ENCODE measurements around the gene PKLR.

PKLR gene

DNA sequence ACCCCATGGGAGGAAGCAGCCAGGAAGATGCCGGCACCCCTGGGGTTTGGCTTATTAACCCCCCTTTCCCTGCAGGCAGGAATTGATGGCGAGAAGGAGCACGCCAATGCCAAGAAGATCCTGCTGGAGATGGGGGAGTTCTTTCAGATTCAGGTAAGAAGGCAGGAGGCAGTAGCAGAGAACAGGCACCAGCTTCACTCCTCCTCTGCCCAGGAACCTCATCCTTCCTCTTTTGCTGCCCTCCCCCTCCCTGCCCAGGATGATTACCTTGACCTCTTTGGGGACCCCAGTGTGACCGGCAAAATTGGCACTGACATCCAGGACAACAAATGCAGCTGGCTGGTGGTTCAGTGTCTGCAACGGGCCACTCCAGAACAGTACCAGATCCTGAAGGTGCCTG lies 18.3 kb upstream of the PKLR start:
- no peak for TF ChIP-seq SIN3A (IDR thresholded peaks at IDR 0.05; ENCODE audit: borderline replicate concordance, insufficient read depth, low read length)
- no peak for TF ChIP-seq POLR2AphosphoS5 (IDR thresholded peaks at IDR 0.05; ENCODE audit: low read depth, low read length)
- no peak for TF ChIP-seq FOXP2 (optimal IDR thresholded peaks at IDR 0.05; ENCODE audit: borderline replicate concordance, extremely low read depth, extremely low read length, insufficient read depth)
- TF ChIP-seq REST (IDR thresholded peaks at IDR 0.05; ENCODE audit: insufficient read depth in 1 of 2, low read depth in 2 of 2, low read length in 2 of 2): no peak
- TF ChIP-seq TAF1 (IDR thresholded peaks at IDR 0.05; ENCODE audit: borderline replicate concordance, insufficient read depth, low read length): no peak

- TF ChIP-seq SIN3A (IDR thresholded peaks at IDR 0.05; ENCODE audit: borderline replicate concordance, insufficient read depth, low read length): no peak
- no peak for TF ChIP-seq REST (IDR thresholded peaks at IDR 0.05; ENCODE audit: insufficient read depth in 1 of 2, low read depth in 2 of 2, low read length in 2 of 2)
- no peak for TF ChIP-seq FOXP2 (optimal IDR thresholded peaks at IDR 0.05; ENCODE audit: borderline replicate concordance, extremely low read depth, extremely low read length, insufficient read depth)
- no peak for TF ChIP-seq TAF1 (IDR thresholded peaks at IDR 0.05; ENCODE audit: borderline replicate concordance, insufficient read depth, low read length)
- no peak for TF ChIP-seq POLR2AphosphoS5 (IDR thresholded peaks at IDR 0.05; ENCODE audit: low read depth, low read length)
These were observed 16.8 kb upstream of the PKLR start for GRCh38 chr1:155318082-155318481.

DNA sequence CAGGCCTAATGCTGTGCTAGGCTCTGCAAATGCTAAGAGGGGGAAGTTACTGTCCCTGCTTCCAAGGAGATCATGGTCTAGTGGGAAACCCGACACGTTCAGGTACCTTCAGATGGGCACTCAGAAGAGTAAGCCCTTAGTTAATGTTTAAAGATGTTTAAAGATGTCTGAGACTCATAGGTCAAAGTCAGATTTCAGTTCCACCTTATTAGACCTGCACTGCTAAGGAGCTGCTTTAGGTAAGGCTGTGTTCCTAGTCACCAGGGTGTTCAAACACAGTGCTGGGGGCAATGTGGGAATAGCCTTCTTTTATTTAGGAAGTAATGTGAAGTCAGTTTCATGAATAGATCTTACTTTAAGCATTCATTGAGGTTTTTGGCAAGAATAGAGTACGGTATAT lies 15.7 kb upstream of the PKLR start:
- no peak for TF ChIP-seq REST (IDR thresholded peaks at IDR 0.05; ENCODE audit: insufficient read depth in 1 of 2, low read depth in 2 of 2, low read length in 2 of 2)

DNA sequence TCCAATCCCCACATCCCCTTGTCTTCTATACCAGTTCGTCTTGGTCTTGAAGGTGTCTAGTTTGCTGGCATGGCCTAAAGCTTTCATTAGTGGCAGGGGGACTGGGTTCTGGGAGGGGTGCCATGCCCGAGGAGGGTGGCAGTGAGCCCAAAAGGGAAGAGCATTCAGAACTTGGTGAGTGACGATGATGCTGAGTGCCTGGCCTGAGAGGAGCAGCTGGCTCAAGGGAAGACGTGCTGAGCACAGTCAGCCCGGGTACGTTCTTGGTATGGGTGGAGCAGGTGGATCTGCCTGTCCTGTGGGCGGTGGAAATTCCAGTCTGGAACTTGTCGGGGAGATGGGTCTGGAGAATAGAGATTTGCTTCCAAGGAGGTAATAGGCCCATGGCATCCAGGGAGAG lies 12.0 kb upstream of the PKLR start:
- TF ChIP-seq TAF1 (IDR thresholded peaks at IDR 0.05; ENCODE audit: borderline replicate concordance, insufficient read depth, low read length) (no peak), SIN3A (IDR thresholded peaks at IDR 0.05; ENCODE audit: borderline replicate concordance, insufficient read depth, low read length) (no peak), POLR2AphosphoS5 (IDR thresholded peaks at IDR 0.05; ENCODE audit: low read depth, low read length) (no peak), FOXP2 (optimal IDR thresholded peaks at IDR 0.05; ENCODE audit: borderline replicate concordance, extremely low read depth, extremely low read length, insufficient read depth) (no peak), REST (IDR thresholded peaks at IDR 0.05; ENCODE audit: insufficient read depth in 1 of 2, low read depth in 2 of 2, low read length in 2 of 2) (no peak)

- TF ChIP-seq POLR2AphosphoS5 (IDR thresholded peaks at IDR 0.05; ENCODE audit: low read depth, low read length): no peak
- 0 out of 2 replicates have a peak, but pooled peaks have one; percentile 30 for TF ChIP-seq TAF1 (IDR thresholded peaks at IDR 0.05; ENCODE audit: borderline replicate concordance, insufficient read depth, low read length)
These were observed 8.3 kb upstream of the PKLR start for GRCh38 chr1:155309423-155310021.

Data from PFSK-1 (cell line).